Ovary (tissue), 9 donors: Measurements from ENCODE around the gene SYT8. TPM values are rescaled to one million over a fixed set of nuclear protein-coding genes. Genes with fewer than 3 reads are reported as not detected.

ENCODE experiments used
- DNase-seq, 5 donors: peaks; one replicate each; pipeline ENCODE4 v3.0.0-alpha.2; 2019 to 2020
- H3K27ac ChIP-seq, 2 donors: fragments of 200-600 bp; one replicate each; pipeline versions ENCODE4 v1.5.1 to v1.8.0; 2019 to 2022
- H3K27me3 ChIP-seq: fragments of 200-600 bp; one replicate; pipeline ENCODE4 v1.8.0; 2022
- H3K36me3 ChIP-seq: fragments of 200-600 bp; sonication (generic); one replicate; pipeline ENCODE4 v1.5.1; 2019
- H3K4me1 ChIP-seq: one replicate; pipeline ENCODE4 v1.8.1; 2013; ENCODE audit warnings: mild to moderate bottlenecking, moderate library complexity; ENCODE audit not compliant: insufficient read depth
- H3K4me3 ChIP-seq: fragments of 200-600 bp; sonication (generic); one replicate; pipeline ENCODE4 v1.5.1; 2017
- H3K9me3 ChIP-seq, 2 donors: fragments of 200-600 bp in 1 of 2; sonication (generic) in 1 of 2; one replicate each; pipeline versions ENCODE4 v1.5.1 to v1.8.1; 2013 to 2019; ENCODE audit warnings: mild to moderate bottlenecking in 1 of 2, moderate library complexity in 1 of 2
- EP300 ChIP-seq: sonication (generic); formaldehyde crosslinking; IDR thresholded peaks from one replicate; pipeline ENCODE4 v1.6.1; 2017; ENCODE audit warnings: antibody characterized with exemption
- POLR2A ChIP-seq: fragments of 450-650 bp; IDR thresholded peaks from one replicate; pipeline ENCODE4 v1.6.1; 2017; ENCODE audit warnings: antibody characterized with exemption, mild to moderate bottlenecking, moderate library complexity
- WGBS, 3 donors: extraction: QIAGEN DNeasy Blood & Tissue Kit in 1 of 3; methylation state at CpG; one replicate each; pipeline versions ENCODE4 v1.1.5 to v1.1.7; 2013 to 2017; 5-methylcytosine and 5-hydroxymethylcytosine counted together
- intact Hi-C, 4 donors: fragments of 100-400 bp; cut with DNase I; formaldehyde crosslinking; loops; one replicate each; pipeline versions ENCODE4 v1.11.0 to v1.15.1; 2022 to 2023
- polyA plus RNA-seq, 2 donors: library from polyadenylated mRNA; stranded (reverse); fragments of 200-250 nt in 1 of 2; fragments of 350-450 nt in 1 of 2; fragmentation: Illumina TruSeq in 1 of 2; extraction: RNeasy Lipid Tissue Mini Kit (QIAGEN cat#74804) in 1 of 2; gene quantifications; one replicate each; pipeline ENCODE4 v1.2.3, GENCODE V29; 2013 to 2014
- total RNA-seq, 7 donors: library from RNA; depleted of rRNA in 2 of 7; stranded (reverse); fragments of >200 nt in 2 of 7; fragmentation: NEBNext Ultra II Directional in 3 of 7; extraction: Animal tissue kit (Norgen Biotek cat#: 25700) in 3 of 7; gene quantifications; one replicate each; pipeline versions ENCODE4 v1.1.0 to v1.2.4, GENCODE V29; 2016 to 2023
- TF ChIP-seq, protein P1 (sequence below), 3 donors: fragments of 450-650 bp in 2 of 3; fragments of 200-600 bp in 1 of 3; IDR thresholded peaks; one replicate each; pipeline versions ENCODE4 v1.5.1 to v1.8.0; 2016 to 2022; ENCODE audit warnings: antibody characterized with exemption in 3 of 3, mild to moderate bottlenecking in 1 of 3
- donor health status: DM: no; HTN: no; CAD: no; lungs with moderate emphysema.
- donor health status: DM: no; HTN: no; CAD: no.
- donor health status: Bipolar disorder and iron deficiency.
- donor health status: DM: yes; HTN: yes; CAD: no.
- donor health status: DM: no; HTN: no; CAD: no.
- donor health status: DM: yes; HTN: yes; CAD: no.

The SYT8 gene
- total and polyA plus RNA-seq, 9 donors, result 0.24 to 2.4 TPM; not detected in 7

DNA sequence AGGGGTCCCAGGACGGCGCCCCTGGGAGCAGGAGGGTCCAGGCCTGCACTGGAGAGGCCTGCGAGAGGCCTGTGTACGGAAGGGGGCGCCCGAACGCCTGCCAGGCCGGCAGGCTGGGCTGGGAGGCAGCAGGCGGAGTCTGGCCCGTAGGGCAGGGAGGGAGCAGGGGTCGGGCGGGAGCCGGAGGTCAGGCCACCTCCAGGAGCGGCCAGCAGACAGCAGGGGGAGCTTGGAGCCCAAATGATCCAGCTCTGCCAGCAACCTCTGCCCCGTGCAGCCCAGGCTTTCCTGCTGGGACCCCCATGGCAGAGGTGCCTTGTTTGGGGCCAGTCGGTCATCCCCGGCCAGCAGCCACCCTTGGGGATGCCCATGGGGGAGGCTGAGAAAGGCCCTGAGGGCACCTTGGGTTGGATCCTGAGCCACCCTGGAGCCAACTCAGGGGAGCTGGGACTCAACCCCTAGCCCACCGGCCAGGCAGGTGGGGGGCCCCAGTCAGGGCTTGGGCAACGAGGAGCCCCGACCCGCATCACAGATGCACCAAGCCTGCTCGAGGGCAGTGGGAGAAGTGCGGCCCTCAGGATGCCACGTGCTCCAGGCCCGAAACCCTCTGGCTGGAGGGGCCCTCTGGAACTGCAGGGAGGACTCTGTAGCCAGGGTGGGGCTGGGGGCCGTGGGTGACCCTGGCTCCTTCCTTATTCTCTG is 9.6 kb upstream of the SYT8 start:
- Histone ChIP-seq H3K4me3 (no peak overlapping the region), H3K27me3 (no peaks in the 10 kb centered on the region), H3K36me3 (no peaks in the 10 kb centered on the region), H3K9me3 (no peaks in the 10 kb centered on the region), H3K27ac (no peak overlapping the region), H3K4me1 (no peaks in the 10 kb centered on the region)
- whole genome bisulfite sequencing, 3 donors, result 77 to 78% (median 78%) methylated on average over 22 to 26 of the region's 26 CpGs
- no peak for DNase-seq
- no peak for TF ChIP-seq EP300
- intact Hi-C loops, result loop anchor here in 2 of 4 donors (5.0 kb wide), 2 partner anchors 173 to 1263 kb away; partner anchors contain the start of genes LMNTD2 (in 1 of the 2) and RASSF7 (in 1 of the 2)

DNA sequence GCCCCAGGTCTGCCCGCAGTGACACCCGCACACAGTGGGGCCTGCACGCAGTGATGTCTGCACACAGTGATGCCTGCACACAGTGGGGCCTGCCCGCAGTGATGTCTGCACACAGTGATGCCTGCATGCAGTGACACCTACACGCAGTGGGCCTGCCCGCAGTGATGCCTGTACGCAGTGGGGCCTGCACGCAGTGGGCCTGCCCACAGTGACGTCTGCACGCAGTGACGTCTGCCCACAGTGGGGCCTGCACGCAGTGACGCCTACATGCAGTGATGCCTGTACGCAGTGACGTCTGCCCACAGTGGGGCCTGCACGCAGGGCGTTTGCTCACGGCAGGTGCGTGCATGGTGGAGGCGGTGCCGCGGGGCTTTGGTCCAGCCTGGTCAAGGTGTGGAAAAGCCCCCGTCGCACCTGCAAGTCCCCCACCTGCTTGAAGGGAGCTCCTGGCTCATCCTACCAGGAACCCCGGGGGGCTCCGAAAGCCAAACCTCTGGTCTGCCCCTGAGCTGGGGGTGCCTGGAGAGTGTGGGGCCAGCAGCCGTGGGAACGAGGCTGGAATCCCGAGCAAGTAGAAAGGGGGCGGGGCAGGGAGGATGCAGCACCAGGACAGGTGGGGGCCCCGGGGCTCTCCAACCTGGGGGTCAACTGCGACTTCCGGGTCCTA is 8.9 kb upstream of the SYT8 start:
- Histone ChIP-seq H3K4me1 (no peaks in the 10 kb centered on the region), H3K9me3 (no peaks in the 10 kb centered on the region), H3K27ac (no peak overlapping the region), H3K4me3 (no peak overlapping the region), H3K36me3 (no peaks in the 10 kb centered on the region), H3K27me3 (no peaks in the 10 kb centered on the region)
- intact Hi-C loops, result loop anchor here in 2 of 4 donors (5.0 kb wide), 2 partner anchors 174 to 1264 kb away; partner anchors contain the start of genes LMNTD2 (in 1 of the 2) and RASSF7 (in 1 of the 2)
- TF ChIP-seq EP300 (no peak), POLR2A (no peak)
- TF ChIP-seq, protein P1, sequence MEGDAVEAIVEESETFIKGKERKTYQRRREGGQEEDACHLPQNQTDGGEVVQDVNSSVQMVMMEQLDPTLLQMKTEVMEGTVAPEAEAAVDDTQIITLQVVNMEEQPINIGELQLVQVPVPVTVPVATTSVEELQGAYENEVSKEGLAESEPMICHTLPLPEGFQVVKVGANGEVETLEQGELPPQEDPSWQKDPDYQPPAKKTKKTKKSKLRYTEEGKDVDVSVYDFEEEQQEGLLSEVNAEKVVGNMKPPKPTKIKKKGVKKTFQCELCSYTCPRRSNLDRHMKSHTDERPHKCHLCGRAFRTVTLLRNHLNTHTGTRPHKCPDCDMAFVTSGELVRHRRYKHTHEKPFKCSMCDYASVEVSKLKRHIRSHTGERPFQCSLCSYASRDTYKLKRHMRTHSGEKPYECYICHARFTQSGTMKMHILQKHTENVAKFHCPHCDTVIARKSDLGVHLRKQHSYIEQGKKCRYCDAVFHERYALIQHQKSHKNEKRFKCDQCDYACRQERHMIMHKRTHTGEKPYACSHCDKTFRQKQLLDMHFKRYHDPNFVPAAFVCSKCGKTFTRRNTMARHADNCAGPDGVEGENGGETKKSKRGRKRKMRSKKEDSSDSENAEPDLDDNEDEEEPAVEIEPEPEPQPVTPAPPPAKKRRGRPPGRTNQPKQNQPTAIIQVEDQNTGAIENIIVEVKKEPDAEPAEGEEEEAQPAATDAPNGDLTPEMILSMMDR (IDR thresholded peaks at IDR 0.05), result no peak
- DNase-seq, result no peak
- WGBS, 3 donors, result 88 to 90% (median 89%) methylated on average over 26 to 33 of the region's 33 CpGs

DNA sequence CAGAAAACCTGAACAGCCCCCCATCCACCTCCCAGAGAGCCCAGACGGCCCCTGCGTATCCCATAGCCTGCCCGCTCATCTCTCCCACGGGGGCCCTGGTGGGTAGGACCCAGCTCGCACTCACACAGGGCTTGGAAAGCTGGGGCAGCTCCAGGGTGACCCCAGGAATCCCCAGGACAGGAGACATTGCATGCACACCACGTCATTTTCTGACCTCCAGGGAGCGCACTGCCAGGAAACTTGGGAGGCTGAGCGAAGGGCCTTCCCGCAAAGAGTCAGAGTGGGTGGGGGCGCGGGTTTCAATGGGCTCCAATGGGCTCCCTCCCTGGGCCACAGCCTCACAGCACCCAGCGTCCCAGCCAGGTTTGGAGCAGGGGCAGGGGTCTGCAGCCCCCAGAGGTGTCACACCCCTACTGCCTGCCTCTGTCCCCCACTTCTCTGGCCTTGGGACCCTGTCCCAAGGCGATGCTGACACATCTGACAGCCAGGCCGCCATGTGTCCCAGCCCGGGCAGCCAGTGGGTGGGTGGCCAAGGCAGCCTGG is 8.2 kb upstream of the SYT8 start:
- no peak overlapping the region for H3K4me3 ChIP-seq
- H3K36me3 ChIP-seq, result no peaks in the 10 kb centered on the region
- WGBS, 3 donors, result 79 to 83% (median 82%) methylated on average over 15 of the region's 15 CpGs
- H3K27ac ChIP-seq, result no peak overlapping the region
- intact Hi-C loops, result loop anchor here in 2 of 4 donors (5.0 kb wide), 2 partner anchors 174 to 1264 kb away; partner anchors contain the start of genes LMNTD2 (in 1 of the 2) and RASSF7 (in 1 of the 2)
- H3K27me3 ChIP-seq, result no peaks in the 10 kb centered on the region
- TF ChIP-seq POLR2A (no peak), EP300 (no peak)
- TF ChIP-seq, protein P1 (IDR thresholded peaks at IDR 0.05), result no peak
- DNase-seq, result no peak
- no peaks in the 10 kb centered on the region for H3K9me3 ChIP-seq
- no peaks in the 10 kb centered on the region for H3K4me1 ChIP-seq

DNA sequence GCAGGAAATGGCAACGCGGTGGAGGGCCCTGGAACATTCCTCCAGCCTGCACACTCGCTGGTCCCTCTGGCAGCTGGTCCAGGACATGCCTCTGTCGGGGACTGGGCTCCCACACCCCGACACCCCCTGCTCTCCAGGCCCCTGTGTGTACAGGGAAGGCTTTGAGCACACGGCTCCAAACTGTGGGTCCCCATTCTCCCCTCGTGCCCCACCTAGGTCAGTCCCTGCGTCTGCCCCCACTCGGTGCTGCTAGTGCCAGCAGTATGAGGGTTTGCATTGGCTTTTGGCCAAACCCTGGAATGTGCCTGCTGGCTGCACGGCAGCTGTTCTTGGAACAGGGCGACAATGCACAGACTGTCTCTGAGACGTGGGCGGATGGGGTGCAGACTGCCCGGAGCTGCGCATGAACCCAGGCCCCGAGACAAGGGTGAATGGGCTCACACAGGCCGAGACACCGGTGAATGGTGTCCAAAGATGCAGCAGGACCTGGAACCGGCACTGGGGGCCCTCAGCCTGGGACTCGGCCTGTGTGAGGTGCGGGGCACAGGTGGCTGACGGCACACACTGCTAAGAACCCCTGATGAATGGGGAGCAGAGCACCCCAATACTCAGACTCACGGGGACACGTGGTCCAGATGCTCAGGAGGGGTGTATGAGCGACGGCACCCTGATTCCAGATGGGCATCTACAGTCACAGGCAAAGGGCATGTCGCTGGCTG is 7.5 kb upstream of the SYT8 start:
- intact Hi-C loops, result loop anchor here in 2 of 4 donors (5.0 kb wide), 2 partner anchors 175 to 1265 kb away; partner anchors contain the start of genes LMNTD2 (in 1 of the 2) and RASSF7 (in 1 of the 2)
- no peaks in the 10 kb centered on the region for H3K4me1 ChIP-seq

More for the DNA sequence above, 7.5 kb upstream of the SYT8 start:
- no peak overlapping the region for H3K27ac ChIP-seq
- no peak for TF ChIP-seq EP300
- no peak for TF ChIP-seq POLR2A
- TF ChIP-seq, protein P1 (IDR thresholded peaks at IDR 0.05), result no peak
- no peaks in the 10 kb centered on the region for H3K9me3 ChIP-seq
- no peak overlapping the region for H3K4me3 ChIP-seq
- peak in 1 of 5 donors; percentile 31 for DNase-seq
- H3K36me3 ChIP-seq, result no peaks in the 10 kb centered on the region
- H3K27me3 ChIP-seq, result no peaks in the 10 kb centered on the region
- 50 to 62% (median 54%) methylated on average over 25 to 27 of the region's 27 CpGs for WGBS, 3 donors
